Measurements from ENCODE around the gene SPEM2.

- TF ChIP-seq CTCF (IDR thresholded peaks at IDR 0.05; ENCODE audit: poor library complexity, severe bottlenecking): no peak
- TF ChIP-seq POLR2AphosphoS5 (IDR thresholded peaks at IDR 0.05): no peak
- no peak for TF ChIP-seq REST (IDR thresholded peaks at IDR 0.05; ENCODE audit: borderline replicate concordance)
- TF ChIP-seq TAF1 (IDR thresholded peaks at IDR 0.05; ENCODE audit: low read depth): no peak
- no peak for TF ChIP-seq EP300 (conservative IDR thresholded peaks at IDR 0.05; ENCODE audit: poor library complexity, severe bottlenecking)
- no peak for TF ChIP-seq EZH2 (IDR thresholded peaks at IDR 0.05; ENCODE audit: borderline replicate concordance, insufficient read depth, low read length, poor library complexity, severe bottlenecking)
- no peak for TF ChIP-seq MXI1 (conservative IDR thresholded peaks at IDR 0.05; ENCODE audit: poor library complexity, severe bottlenecking)
- no peak for TF ChIP-seq RAD21 (conservative IDR thresholded peaks at IDR 0.05)
- TF ChIP-seq SMC3 (conservative IDR thresholded peaks at IDR 0.05; ENCODE audit: poor library complexity): no peak
Measured at GRCh38 chr17:7413346-7413985, 11.9 kb upstream of the SPEM2 start.
